H9 (cell line): ENCODE measurements around the gene PRCD. TPM values are rescaled to one million over a fixed set of nuclear protein-coding genes. Genes with fewer than 3 reads are reported as not detected.

Experiments used
- DNase-seq: peaks from one replicate; pipeline ENCODE4 v3.0.0-alpha.2; 2017
- H2AFZ ChIP-seq: one replicate; pipeline ENCODE4 v1.6.1; 2013; ENCODE audit warnings: mild to moderate bottlenecking, low read length, control low read depth, moderate library complexity
- H2AK5ac ChIP-seq: 2 replicates; pipeline ENCODE4 v1.6.1; 2013; ENCODE audit warnings: low read length, control low read depth, mixed read lengths; ENCODE audit not compliant: insufficient read length
- H2BK120ac ChIP-seq: one replicate; pipeline ENCODE4 v1.6.1; 2013; ENCODE audit warnings: low read depth, mild to moderate bottlenecking, low read length, control low read depth, inconsistent platforms; ENCODE audit not compliant: poor library complexity, severe bottlenecking
- H2BK12ac ChIP-seq: 2 replicates; pipeline ENCODE4 v1.6.1; 2013; ENCODE audit warnings: low read length, control low read depth, mixed read lengths, low read depth; ENCODE audit not compliant: insufficient read length
- H2BK15ac ChIP-seq: 2 replicates; pipeline ENCODE4 v1.6.1; 2013; ENCODE audit warnings: low read depth, low read length, control low read depth
- H2BK20ac ChIP-seq: one replicate; pipeline ENCODE4 v1.6.1; 2013; ENCODE audit warnings: low read depth, mild to moderate bottlenecking, low read length, control low read depth, inconsistent platforms; ENCODE audit not compliant: poor library complexity, severe bottlenecking
- H2BK5ac ChIP-seq: 2 replicates; pipeline ENCODE4 v1.6.1; 2013; ENCODE audit warnings: low read length, control low read depth, mixed read lengths; ENCODE audit not compliant: insufficient read length
- H3K14ac ChIP-seq: 2 replicates; pipeline ENCODE4 v1.6.1; 2013; ENCODE audit warnings: low read length, control low read depth; ENCODE audit not compliant: insufficient read depth
- H3K18ac ChIP-seq: 2 replicates; pipeline ENCODE4 v1.6.1; 2013; ENCODE audit warnings: low read depth, mild to moderate bottlenecking, mixed read lengths, low read length, control low read depth; ENCODE audit not compliant: insufficient read length
- H3K23ac ChIP-seq: 2 replicates; pipeline ENCODE4 v1.6.1; 2013; ENCODE audit warnings: low read length, control low read depth, mixed read lengths, low read depth; ENCODE audit not compliant: insufficient read length
- H3K23me2 ChIP-seq: 2 replicates; pipeline ENCODE4 v1.6.1; 2013; ENCODE audit warnings: low read depth, mild to moderate bottlenecking, mixed read lengths, low read length, control low read depth; ENCODE audit not compliant: insufficient read length, poor library complexity, severe bottlenecking
- H3K27ac ChIP-seq: 2 replicates; pipeline ENCODE4 v1.5.1; 2013; ENCODE audit warnings: low read length, control low read depth, mixed read lengths, low read depth; ENCODE audit not compliant: insufficient read length
- H3K27me3 ChIP-seq: 2 replicates; pipeline ENCODE4 v1.6.1; 2013; ENCODE audit warnings: low read length, control low read depth, inconsistent platforms; ENCODE audit not compliant: insufficient read depth
- H3K4ac ChIP-seq: 2 replicates; pipeline ENCODE4 v1.6.1; 2013; ENCODE audit warnings: low read depth, mild to moderate bottlenecking, control low read depth, inconsistent platforms, low read length, moderate library complexity
- H3K4me1 ChIP-seq: 2 replicates; pipeline ENCODE4 v1.6.1; 2013; ENCODE audit warnings: low read length, control low read depth, inconsistent platforms; ENCODE audit not compliant: insufficient read depth
- H3K4me2 ChIP-seq: 2 replicates; pipeline ENCODE4 v1.6.1; 2013; ENCODE audit warnings: low read length, control low read depth, mixed read lengths; ENCODE audit not compliant: insufficient read length, insufficient read depth
- H3K56ac ChIP-seq: 2 replicates; pipeline ENCODE4 v1.6.1; 2013; ENCODE audit warnings: low read depth, mild to moderate bottlenecking, mixed read lengths, low read length, control low read depth; ENCODE audit not compliant: insufficient read length
- H3K79me1 ChIP-seq: 2 replicates; pipeline ENCODE4 v1.6.1; 2013; ENCODE audit warnings: low read depth, mild to moderate bottlenecking, moderate library complexity, low read length, control low read depth, inconsistent platforms; ENCODE audit not compliant: insufficient read depth, poor library complexity, severe bottlenecking
- H3K79me2 ChIP-seq: 2 replicates; pipeline ENCODE4 v1.6.1; 2013; ENCODE audit warnings: low read length, control low read depth, inconsistent platforms; ENCODE audit not compliant: insufficient read depth
- H3K9ac ChIP-seq: 2 replicates; pipeline ENCODE4 v1.6.1; 2013; ENCODE audit warnings: low read length, control low read depth, mixed read lengths; ENCODE audit not compliant: insufficient read length; ENCODE audit errors: extremely low read depth
- H3K9me3 ChIP-seq: one replicate; pipeline ENCODE4 v1.6.1; 2013; ENCODE audit warnings: low read depth, low read length, inconsistent platforms; ENCODE audit not compliant: control insufficient read depth
- H3T11ph ChIP-seq: one replicate; pipeline ENCODE4 v1.6.1; 2013; ENCODE audit warnings: mild to moderate bottlenecking, low read length, control low read depth, inconsistent platforms
- H4K20me1 ChIP-seq: one replicate; pipeline ENCODE4 v1.6.1; 2013; ENCODE audit not compliant: control insufficient read depth, insufficient read length, insufficient read depth
- H4K5ac ChIP-seq: 2 replicates; pipeline ENCODE4 v1.6.1; 2013; ENCODE audit warnings: low read depth, mild to moderate bottlenecking, mixed read lengths, low read length, control low read depth; ENCODE audit not compliant: insufficient read length
- H4K8ac ChIP-seq: replicated peaks from 2 replicates; pipeline ENCODE4 v1.6.1; 2013; ENCODE audit warnings: low read length, control low read depth, mixed read lengths, low read depth; ENCODE audit not compliant: insufficient read length
- H4K91ac ChIP-seq: 2 replicates; pipeline ENCODE4 v1.6.1; 2013; ENCODE audit warnings: low read depth, mild to moderate bottlenecking, moderate library complexity, mixed read lengths, low read length, control low read depth; ENCODE audit not compliant: insufficient read length
- H3K27ac Mint-ChIP-seq, 3 experiments: 2 replicates in 2 of 3; 3 replicates in 1 of 3; pipeline ENCODE4 v1.8.0; 2020 to 2021; ENCODE audit warnings: mixed read lengths in 3 of 3, mild to moderate bottlenecking in 1 of 3, moderate library complexity in 1 of 3
- H3K27me3 Mint-ChIP-seq: 2 replicates; pipeline ENCODE4 v1.8.0; 2021; ENCODE audit warnings: low read depth, mild to moderate bottlenecking, moderate library complexity, mixed read lengths
- H3K36me3 Mint-ChIP-seq, 3 experiments: 2 replicates in 2 of 3; 3 replicates in 1 of 3; pipeline ENCODE4 v1.8.0; 2020 to 2021; ENCODE audit warnings: low read depth in 3 of 3, mixed read lengths in 3 of 3; ENCODE audit not compliant: insufficient read depth in 1 of 3
- H3K4me1 Mint-ChIP-seq, 2 experiments: 2 replicates each; pipeline ENCODE4 v1.8.0; 2020; ENCODE audit warnings: mixed read lengths in 2 of 2
- H3K4me3 Mint-ChIP-seq, 2 experiments: 2 replicates in 1 of 2; 3 replicates in 1 of 2; pipeline ENCODE4 v1.8.0; 2020 to 2021; ENCODE audit warnings: mild to moderate bottlenecking in 2 of 2, mixed read lengths in 2 of 2, moderate library complexity in 1 of 2
- H3K9me3 Mint-ChIP-seq, 2 experiments: 2 replicates in 1 of 2; 3 replicates in 1 of 2; pipeline ENCODE4 v1.8.0; 2020; ENCODE audit warnings: mild to moderate bottlenecking in 2 of 2, mixed read lengths in 2 of 2, moderate library complexity in 1 of 2
- WGBS: extraction: QIAGEN DNeasy Blood & Tissue Kit; methylation state at CpG from one replicate; pipeline ENCODE4 v1.1.7; 2013; ENCODE audit warnings: missing lambda C conversion rate, low lambda C conversion rate, mixed read lengths; ENCODE audit not compliant: insufficient read length; ENCODE audit errors: extremely low coverage; 5-methylcytosine and 5-hydroxymethylcytosine counted together
- total RNA-seq: library from RNA; stranded (reverse); gene quantifications from 2 replicates; pipeline ENCODE4 v1.2.1, GENCODE V29; 2021
- TF ChIP-seq, protein P1 (sequence below): fragments of 200-600 bp; sonication (generic); conservative IDR thresholded peaks from 3 replicates; pipeline ENCODE4 v1.8.0; 2021; ENCODE audit warnings: antibody characterized with exemption, mild to moderate bottlenecking

Gene PRCD
- total RNA-seq, 1 experiment from 2014 or later: 0.46 TPM

GRCh38 chr17:76549539-76549938 is 9.7 kb downstream of the PRCD start:
- Mint-ChIP-seq H3K27ac (no peak overlapping the region), H3K4me1 (peaks cover 6 to 14% of the 10 kb centered on the region in 2 experiments), H3K27me3 (peaks cover 2% of the 10 kb centered on the region; the same call in 1 of the 2 replicates), H3K9me3 (no peaks in the 10 kb centered on the region), H3K36me3 (no peaks in the 10 kb centered on the region; a peak in 1 of 7 replicates), H3K4me3 (no peak overlapping the region)
- Histone ChIP-seq H3K79me1 (no peaks in the 10 kb centered on the region), H3K4me2 (no peak overlapping the region), H3K27ac (no peak overlapping the region), H3K23me2 (no peaks in the 10 kb centered on the region), H4K5ac (no peak overlapping the region), H4K8ac (no peak overlapping the region), H3K79me2 (no peaks in the 10 kb centered on the region), H2AK5ac (no peak overlapping the region), H3K23ac (no peak overlapping the region), H3K9me3 (no peaks in the 10 kb centered on the region), H3T11ph (no peak overlapping the region), H3K18ac (no peak overlapping the region), H2BK15ac (no peak overlapping the region), H3K4me1 (no peaks in the 10 kb centered on the region; the same call in 1 of the 2 replicates), H3K27me3 (no peaks in the 10 kb centered on the region), H4K91ac (no peak overlapping the region), H3K56ac (no peak overlapping the region), H4K20me1 (no peaks in the 10 kb centered on the region), H2BK120ac (no peak overlapping the region), H3K4ac (no peak overlapping the region), H2AFZ (no peak overlapping the region), H3K9ac (no peak overlapping the region), H2BK5ac (no peak overlapping the region), H2BK12ac (no peak overlapping the region), H2BK20ac (no peak overlapping the region), H3K14ac (no peak overlapping the region)
- WGBS: no CpG with 5 or more reads among the region's 7 CpGs
- no peak for DNase-seq
- TF ChIP-seq, protein P1, sequence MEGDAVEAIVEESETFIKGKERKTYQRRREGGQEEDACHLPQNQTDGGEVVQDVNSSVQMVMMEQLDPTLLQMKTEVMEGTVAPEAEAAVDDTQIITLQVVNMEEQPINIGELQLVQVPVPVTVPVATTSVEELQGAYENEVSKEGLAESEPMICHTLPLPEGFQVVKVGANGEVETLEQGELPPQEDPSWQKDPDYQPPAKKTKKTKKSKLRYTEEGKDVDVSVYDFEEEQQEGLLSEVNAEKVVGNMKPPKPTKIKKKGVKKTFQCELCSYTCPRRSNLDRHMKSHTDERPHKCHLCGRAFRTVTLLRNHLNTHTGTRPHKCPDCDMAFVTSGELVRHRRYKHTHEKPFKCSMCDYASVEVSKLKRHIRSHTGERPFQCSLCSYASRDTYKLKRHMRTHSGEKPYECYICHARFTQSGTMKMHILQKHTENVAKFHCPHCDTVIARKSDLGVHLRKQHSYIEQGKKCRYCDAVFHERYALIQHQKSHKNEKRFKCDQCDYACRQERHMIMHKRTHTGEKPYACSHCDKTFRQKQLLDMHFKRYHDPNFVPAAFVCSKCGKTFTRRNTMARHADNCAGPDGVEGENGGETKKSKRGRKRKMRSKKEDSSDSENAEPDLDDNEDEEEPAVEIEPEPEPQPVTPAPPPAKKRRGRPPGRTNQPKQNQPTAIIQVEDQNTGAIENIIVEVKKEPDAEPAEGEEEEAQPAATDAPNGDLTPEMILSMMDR: no peak
